ENCODE data around the gene KAT6B. TPM values are rescaled to one million over a fixed set of nuclear protein-coding genes. Genes with fewer than 3 reads are reported as not detected.

The KAT6B gene
- total RNA-seq, 2 donors from 2014 or later: 28.0 to 97.8 TPM

DNA sequence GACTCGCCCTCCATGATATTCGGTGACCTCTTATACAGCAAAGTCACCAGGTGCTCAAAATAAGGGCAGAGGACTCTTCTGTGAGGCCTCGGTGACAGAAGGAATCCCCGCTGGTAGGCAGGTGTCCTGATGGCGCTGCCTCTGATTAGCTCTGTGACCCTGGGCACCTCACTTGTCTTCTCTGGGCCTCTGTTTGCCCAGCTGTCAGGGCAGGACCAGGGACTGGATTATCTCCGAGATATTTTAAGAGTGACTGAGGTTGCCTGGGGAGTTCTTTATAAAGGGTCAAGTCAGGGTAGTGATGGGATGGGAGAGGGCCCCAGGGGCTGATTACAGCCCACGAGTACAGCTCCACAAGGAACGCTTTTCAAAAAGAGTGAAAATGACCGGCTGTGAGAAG lies 214.2 kb downstream of the KAT6B start:
- 96% methylated on average over 9 of the region's 9 CpGs for WGBS
- Histone ChIP-seq H3K27ac (no peak overlapping the region), H3K4me1 (replicated peaks) (no peaks in the 10 kb centered on the region), H3K4me3 (no peak overlapping the region), H3K9me3 (no peaks in the 10 kb centered on the region), H3K36me3 (no peaks in the 10 kb centered on the region), H3K27me3 (replicated peaks; ENCODE audit: insufficient read depth) (no peaks in the 10 kb centered on the region)
- intact Hi-C loops (cut with DNase I): no loop called here
- DNase-seq (ENCODE audit: low spot score): no peak
- no peak for TF ChIP-seq POLR2A (IDR thresholded peaks at IDR 0.05)

DNA sequence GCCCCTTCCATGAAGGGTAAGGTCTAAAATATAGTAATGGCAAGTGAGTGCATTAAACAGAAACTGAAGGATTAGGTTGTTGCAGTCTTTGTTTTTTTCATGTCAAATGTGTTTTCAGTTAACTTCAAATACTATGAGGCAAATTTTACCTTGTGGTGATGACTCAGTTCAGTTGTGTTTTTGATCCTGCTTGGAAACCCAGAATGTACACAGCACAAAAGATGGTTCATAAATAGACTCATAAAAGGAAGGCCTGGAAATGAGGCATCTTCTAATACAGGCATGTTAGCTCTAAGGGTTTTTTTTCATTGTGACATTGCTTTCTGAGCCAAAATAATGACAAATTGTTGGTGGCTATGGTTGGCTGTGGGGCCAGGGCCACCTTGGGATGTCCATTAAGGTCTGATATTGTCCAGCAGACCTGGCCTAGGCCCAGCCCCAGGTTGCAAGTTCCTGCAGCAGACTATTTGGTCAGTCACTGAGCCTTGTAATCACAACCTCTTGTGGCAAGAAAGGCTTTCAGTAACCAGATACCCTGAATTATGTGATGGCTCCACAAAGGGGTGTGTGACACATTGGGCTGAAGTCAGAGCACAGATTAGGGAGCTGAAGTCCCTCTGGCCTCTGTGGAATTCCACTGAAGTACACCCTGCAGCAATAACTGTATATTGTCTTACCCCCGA lies 216.0 kb downstream of the KAT6B start:
- H3K27me3 ChIP-seq (replicated peaks; ENCODE audit: insufficient read depth): no peaks in the 10 kb centered on the region
- no peaks in the 10 kb centered on the region for H3K9me3 ChIP-seq
- DNase-seq (ENCODE audit: low spot score): no peak
- 100% methylated on average over 1 of the region's 1 CpG for WGBS
- no peak overlapping the region for H3K4me3 ChIP-seq
- TF ChIP-seq POLR2AphosphoS5 (IDR thresholded peaks at IDR 0.05) (no peak), POLR2A (IDR thresholded peaks at IDR 0.05) (no peak)
- TF ChIP-seq, protein P1, sequence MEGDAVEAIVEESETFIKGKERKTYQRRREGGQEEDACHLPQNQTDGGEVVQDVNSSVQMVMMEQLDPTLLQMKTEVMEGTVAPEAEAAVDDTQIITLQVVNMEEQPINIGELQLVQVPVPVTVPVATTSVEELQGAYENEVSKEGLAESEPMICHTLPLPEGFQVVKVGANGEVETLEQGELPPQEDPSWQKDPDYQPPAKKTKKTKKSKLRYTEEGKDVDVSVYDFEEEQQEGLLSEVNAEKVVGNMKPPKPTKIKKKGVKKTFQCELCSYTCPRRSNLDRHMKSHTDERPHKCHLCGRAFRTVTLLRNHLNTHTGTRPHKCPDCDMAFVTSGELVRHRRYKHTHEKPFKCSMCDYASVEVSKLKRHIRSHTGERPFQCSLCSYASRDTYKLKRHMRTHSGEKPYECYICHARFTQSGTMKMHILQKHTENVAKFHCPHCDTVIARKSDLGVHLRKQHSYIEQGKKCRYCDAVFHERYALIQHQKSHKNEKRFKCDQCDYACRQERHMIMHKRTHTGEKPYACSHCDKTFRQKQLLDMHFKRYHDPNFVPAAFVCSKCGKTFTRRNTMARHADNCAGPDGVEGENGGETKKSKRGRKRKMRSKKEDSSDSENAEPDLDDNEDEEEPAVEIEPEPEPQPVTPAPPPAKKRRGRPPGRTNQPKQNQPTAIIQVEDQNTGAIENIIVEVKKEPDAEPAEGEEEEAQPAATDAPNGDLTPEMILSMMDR (IDR thresholded peaks at IDR 0.05): no peak
- H3K27ac ChIP-seq: no peak overlapping the region
- H3K36me3 ChIP-seq: no peaks in the 10 kb centered on the region
- intact Hi-C loops (cut with DNase I): no loop called here
- no peaks in the 10 kb centered on the region for H3K4me1 ChIP-seq (replicated peaks)

DNA sequence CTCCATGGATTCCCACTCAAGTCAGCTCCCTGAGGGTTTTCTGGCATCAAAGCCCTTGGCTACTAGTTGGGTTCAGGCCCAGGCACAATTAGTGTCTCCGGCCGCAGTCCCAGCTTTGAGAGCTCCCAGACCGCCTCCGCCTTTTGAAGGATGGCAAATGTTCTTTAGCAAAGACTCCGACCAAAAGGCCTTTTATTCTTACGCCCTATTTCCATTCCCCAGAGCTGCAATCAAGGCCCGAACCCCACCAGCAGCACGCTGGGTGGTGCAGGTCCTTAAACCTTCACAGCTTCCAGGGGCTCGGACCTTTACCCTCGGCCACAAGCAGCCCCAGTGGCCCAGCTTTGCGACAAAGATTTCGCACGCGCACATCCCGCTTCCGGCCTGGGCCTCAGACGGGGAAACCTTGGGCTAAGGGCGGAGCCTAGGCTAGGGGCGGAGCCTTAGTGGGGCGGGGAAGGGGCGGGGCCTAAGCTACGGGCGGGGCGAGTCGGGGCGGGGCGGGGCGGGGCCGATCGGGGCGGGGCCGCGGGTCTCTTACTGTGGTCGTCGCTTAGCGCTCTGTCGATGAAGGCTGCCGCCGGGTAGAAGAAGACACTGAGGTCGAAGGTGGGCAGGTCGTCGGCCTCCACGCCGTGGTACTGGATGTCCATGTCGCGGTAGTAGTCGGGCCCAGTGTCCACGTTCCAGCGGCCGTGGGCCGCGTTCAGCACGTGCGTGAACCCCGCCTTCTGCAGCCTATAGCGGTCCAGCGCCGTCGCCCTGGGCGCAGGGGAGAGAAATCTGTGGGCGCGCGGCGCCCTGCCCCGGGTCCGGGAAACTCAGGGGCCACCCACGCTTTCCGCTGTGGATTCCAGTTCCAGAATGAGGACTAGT lies 217.1 kb downstream of the KAT6B start:
- Histone ChIP-seq H3K9me3 (no peaks in the 10 kb centered on the region), H3K4me3 (no peak overlapping the region), H3K4me1 (replicated peaks) (no peaks in the 10 kb centered on the region), H3K27me3 (replicated peaks; ENCODE audit: insufficient read depth) (no peaks in the 10 kb centered on the region), H3K27ac (no peak overlapping the region), H3K36me3 (no peaks in the 10 kb centered on the region)
- DNase-seq (ENCODE audit: low spot score): no peak
- intact Hi-C loops (cut with DNase I): no loop called here
- TF ChIP-seq, protein P1 (IDR thresholded peaks at IDR 0.05): no peak
- TF ChIP-seq POLR2AphosphoS5 (IDR thresholded peaks at IDR 0.05): no peak
- no peak for TF ChIP-seq POLR2A (IDR thresholded peaks at IDR 0.05)
- 63% methylated on average over 58 of the region's 68 CpGs for WGBS

DNA sequence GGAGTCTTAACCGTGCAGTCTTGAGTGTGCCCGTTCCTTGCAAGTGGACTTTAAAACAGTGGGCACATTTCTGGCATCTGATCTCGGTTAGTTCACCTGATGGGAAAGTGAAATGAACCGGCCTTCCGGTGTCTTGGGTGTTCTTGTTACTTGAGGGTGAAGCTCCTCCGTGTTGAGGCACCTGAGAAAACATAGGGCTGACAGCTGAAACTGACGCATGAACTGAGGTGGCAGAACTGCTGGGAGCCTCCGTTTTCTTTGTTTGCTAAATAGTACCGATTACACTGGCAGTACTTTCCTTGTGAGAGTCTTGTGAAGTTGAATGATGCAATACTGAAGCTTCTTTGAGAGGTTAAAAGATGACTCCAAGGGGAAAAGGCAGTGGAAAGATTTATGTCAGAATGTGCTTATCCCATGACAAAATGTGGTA lies 222.3 kb downstream of the KAT6B start:
- TF ChIP-seq POLR2AphosphoS5 (IDR thresholded peaks at IDR 0.05) (no peak), POLR2A (IDR thresholded peaks at IDR 0.05) (no peak)
- TF ChIP-seq, protein P1 (IDR thresholded peaks at IDR 0.05): no peak
- Histone ChIP-seq H3K36me3 (no peaks in the 10 kb centered on the region), H3K4me1 (replicated peaks) (no peaks in the 10 kb centered on the region), H3K27me3 (replicated peaks; ENCODE audit: insufficient read depth) (no peaks in the 10 kb centered on the region), H3K27ac (no peak overlapping the region), H3K4me3 (no peak overlapping the region), H3K9me3 (no peaks in the 10 kb centered on the region)
- WGBS: 71% methylated on average over 9 of the region's 9 CpGs
- intact Hi-C loops (cut with DNase I): no loop called here
- DNase-seq (ENCODE audit: low spot score): no peak

DNA sequence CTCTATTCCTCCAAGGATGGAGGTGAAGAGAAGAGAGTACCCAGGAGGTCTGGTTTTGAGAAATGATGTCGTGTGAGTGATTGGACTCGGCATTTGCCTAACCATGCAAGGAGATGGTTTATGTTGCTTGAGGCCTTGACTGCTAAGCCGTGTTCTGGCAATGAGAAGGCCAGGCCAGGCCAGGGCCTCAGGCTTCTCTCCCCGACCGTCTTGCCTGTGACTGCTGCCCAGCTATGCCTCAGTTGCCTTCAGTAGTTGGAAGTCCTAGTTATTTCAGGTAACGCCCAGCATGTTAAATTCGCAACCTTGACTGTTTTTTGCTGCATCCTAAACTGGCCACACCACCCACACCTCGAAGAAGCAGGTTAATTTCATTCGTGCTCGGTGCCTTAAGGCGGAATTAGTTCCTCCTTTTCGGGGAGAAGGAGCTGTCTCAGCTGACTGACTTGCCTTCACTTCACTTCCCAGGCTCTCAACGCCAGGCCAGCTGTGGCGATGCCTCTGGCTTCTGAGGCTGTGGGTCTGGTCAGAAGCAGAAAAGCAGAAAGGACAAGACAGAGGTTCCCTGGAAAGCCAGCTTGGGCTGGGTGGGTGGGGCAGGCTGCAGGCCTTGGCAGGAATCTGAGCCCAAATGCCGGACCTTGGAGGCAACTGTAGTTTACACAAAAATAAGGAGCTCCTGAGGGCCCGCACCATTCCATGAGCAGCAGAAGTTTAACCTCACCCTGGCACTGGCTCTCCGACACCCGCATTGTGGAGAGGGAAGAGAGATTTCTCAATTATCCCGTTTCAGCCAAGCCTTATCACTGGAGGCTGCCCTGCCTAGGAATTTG lies 223.1 kb downstream of the KAT6B start:
- WGBS: 88% methylated on average over 19 of the region's 19 CpGs
- intact Hi-C loops (cut with DNase I): no loop called here
- Histone ChIP-seq H3K27me3 (replicated peaks; ENCODE audit: insufficient read depth) (no peaks in the 10 kb centered on the region), H3K4me3 (no peak overlapping the region), H3K4me1 (replicated peaks) (no peaks in the 10 kb centered on the region), H3K9me3 (no peaks in the 10 kb centered on the region), H3K27ac (no peak overlapping the region), H3K36me3 (no peaks in the 10 kb centered on the region)
- DNase-seq (ENCODE audit: low spot score): no peak
- TF ChIP-seq, protein P1 (IDR thresholded peaks at IDR 0.05): no peak
- TF ChIP-seq POLR2A (IDR thresholded peaks at IDR 0.05) (no peak), POLR2AphosphoS5 (IDR thresholded peaks at IDR 0.05) (no peak)

Measured in prostate gland (tissue), 2 donors.